ENCODE data around the gene ANKRD9. TPM values are rescaled to one million over a fixed set of nuclear protein-coding genes. Genes with fewer than 3 reads are reported as not detected.

The ANKRD9 gene
- total and polyA plus RNA-seq, 2 of the 13 experiments (the other 11 are each of a cell fraction or from before 2014, with no cell fraction given) = 10.0 to 15.0 TPM

- peak; percentile 42; the same call in 1 of the 2 replicates for TF ChIP-seq ZNF280B (CRISPR knock-in tag; IDR thresholded peaks at IDR 0.05; ENCODE audit: borderline replicate concordance)
- TF ChIP-seq ZNF224 (CRISPR knock-in tag; IDR thresholded peaks at IDR 0.05) = no peak; the same call in 1 of the 2 replicates
- TF ChIP-seq MBD4 (IDR thresholded peaks at IDR 0.05; ENCODE audit: borderline replicate concordance, low read length) = no peak
- TF ChIP-seq ZSCAN20 (CRISPR knock-in tag; IDR thresholded peaks at IDR 0.05; ENCODE audit: borderline replicate concordance) = no peak
- no peak for TF ChIP-seq ZNF83 (CRISPR knock-in tag; IDR thresholded peaks at IDR 0.05; ENCODE audit: borderline replicate concordance)
- peak; percentile 90 for TF ChIP-seq HNF1B (CRISPR knock-in tag; IDR thresholded peaks at IDR 0.05)
- TF ChIP-seq KLF12 (CRISPR knock-in tag; IDR thresholded peaks at IDR 0.05; ENCODE audit: borderline replicate concordance) = no peak
- peak; percentile 63 for TF ChIP-seq RFX5 (IDR thresholded peaks at IDR 0.05; ENCODE audit: low read depth, low read length)
- TF ChIP-seq HMG20A (CRISPR knock-in tag; IDR thresholded peaks at IDR 0.05; ENCODE audit: borderline replicate concordance) = peak; percentile 27; the same call in 1 of the 2 replicates
- peak; percentile 64; the same call in 1 of the 2 replicates for TF ChIP-seq SIX1 (CRISPR knock-in tag; IDR thresholded peaks at IDR 0.05; ENCODE audit: borderline replicate concordance)
- peak; percentile 38 for TF ChIP-seq ZNF691 (CRISPR knock-in tag; IDR thresholded peaks at IDR 0.05; ENCODE audit: borderline replicate concordance, low read depth)
- TF ChIP-seq HMGXB3 (CRISPR knock-in tag; IDR thresholded peaks at IDR 0.05; ENCODE audit: borderline replicate concordance) = peak; percentile 89
- TF ChIP-seq FOXM1 (CRISPR knock-in tag; IDR thresholded peaks at IDR 0.05) = no peak
- TF ChIP-seq TRIM22 (IDR thresholded peaks at IDR 0.05) = no peak
- peak; percentile 74; the same call in 1 of the 2 replicates for TF ChIP-seq ZNF331 (CRISPR knock-in tag; IDR thresholded peaks at IDR 0.05)
- TF ChIP-seq MAFG (CRISPR knock-in tag; IDR thresholded peaks at IDR 0.05) = no peak
- no peak for TF ChIP-seq ETV6 (CRISPR knock-in tag; conservative IDR thresholded peaks at IDR 0.05)
- TF ChIP-seq ZNF501 (CRISPR knock-in tag; IDR thresholded peaks at IDR 0.05) = peak; percentile 96
- peak; percentile 90 for TF ChIP-seq POLR2AphosphoS5 (IDR thresholded peaks at IDR 0.05; ENCODE audit: low read depth, low read length)
- TF ChIP-seq EED (CRISPR knock-in tag; IDR thresholded peaks at IDR 0.05) = 0 out of 2 replicates have a peak, but pooled peaks have one; percentile 37
These were observed 15.1 kb upstream of the ANKRD9 start (continued) for GRCh38 chr14:102524451-102525218.
